GM12892 (cell line): ENCODE data around the gene MYO18A.
A peak's percentile ranks its signal among the peaks of the same experiment; 100 is the strongest.
"Not testable (repeated sequence)": the region's sequence is repeated elsewhere in the genome, so short reads cannot be mapped to it uniquely, and the experiment has no call there.

Experiments
- DNase-seq: peaks from one replicate; pipeline ENCODE4 v3.0.0; 2011; ENCODE audit not compliant: insufficient read length
- FAIRE-seq: peaks from 2 replicates; lab custom pipeline; 2011; peaks lifted over from hg19 to GRCh38; lab: Jason Lieb, UNC
- POLR2A ChIP-seq: IDR thresholded peaks from 2 replicates; pipeline ENCODE4 v1.6.1; 2011; ENCODE audit warnings: low read depth, low read length, control low read depth
- POLR2AphosphoS5 ChIP-seq: IDR thresholded peaks from 2 replicates; pipeline ENCODE4 v1.6.1; 2011; ENCODE audit warnings: low read depth, low read length, control low read depth
- TAF1 ChIP-seq: IDR thresholded peaks from 2 replicates; pipeline ENCODE4 v1.6.1; 2011; ENCODE audit warnings: low read depth, mild to moderate bottlenecking, control low read depth, low read length, borderline replicate concordance

The MYO18A gene

DNA sequence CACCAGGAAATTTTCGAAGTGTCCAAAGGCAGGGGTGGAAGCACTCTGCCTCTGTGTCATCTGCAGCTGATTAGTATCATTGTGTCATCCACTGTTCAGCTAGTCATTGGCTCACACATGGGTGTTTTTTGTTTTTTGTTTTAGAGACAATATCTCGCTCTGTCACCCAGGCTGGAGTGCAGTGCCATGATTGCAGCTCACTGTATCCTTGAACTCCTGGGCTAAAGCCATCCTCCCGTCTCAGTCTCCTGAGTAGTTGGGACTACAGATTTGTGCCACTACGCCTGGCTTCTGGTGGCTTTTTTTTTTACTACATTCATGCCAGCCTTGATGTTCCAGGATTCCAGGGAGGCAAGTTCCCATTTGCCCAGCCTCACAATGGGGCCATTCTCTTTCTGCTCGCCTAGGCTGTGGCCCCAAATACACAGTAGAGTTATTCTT lies 32.5 kb upstream of the MYO18A start:
- FAIRE-seq (no peak), DNase-seq (no peak)
- TF ChIP-seq POLR2AphosphoS5 (no peak), POLR2A (no peak), TAF1 (no peak)

GRCh38 chr17:29212094-29212631 lies 32.0 kb upstream of the MYO18A start:
- DNase-seq (no peak), FAIRE-seq (no peak)
- TF ChIP-seq POLR2A (no peak), TAF1 (no peak)

- TF ChIP-seq TAF1 (no peak), POLR2A (no peak), POLR2AphosphoS5 (no peak)
- FAIRE-seq (no peak), DNase-seq (no peak)
Observed at GRCh38 chr17:29210879-29211278, 30.7 kb upstream of the MYO18A start.

DNA sequence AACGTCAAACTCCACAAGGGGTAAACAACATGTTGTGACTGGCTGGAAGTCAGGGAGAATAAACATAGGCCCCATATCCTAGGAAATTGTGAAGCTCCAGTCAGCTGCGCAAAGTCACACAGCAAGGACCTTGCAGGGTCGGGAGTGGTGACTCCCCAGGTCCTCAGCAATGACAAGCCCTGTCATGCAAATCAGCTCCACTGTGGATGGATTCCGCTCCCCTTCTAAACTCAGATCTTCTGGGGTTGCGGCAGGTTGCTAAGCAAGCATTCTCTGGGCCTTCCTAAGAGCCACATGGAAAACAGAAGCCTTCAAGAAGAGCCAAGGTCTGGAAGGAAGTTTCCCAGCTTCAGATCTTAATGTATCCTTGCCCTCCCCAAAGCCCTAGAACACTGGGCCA lies 28.9 kb upstream of the MYO18A start:
- DNase-seq (no peak), FAIRE-seq (no peak)
- TF ChIP-seq TAF1 (no peak), POLR2A (no peak), POLR2AphosphoS5 (no peak)

DNA sequence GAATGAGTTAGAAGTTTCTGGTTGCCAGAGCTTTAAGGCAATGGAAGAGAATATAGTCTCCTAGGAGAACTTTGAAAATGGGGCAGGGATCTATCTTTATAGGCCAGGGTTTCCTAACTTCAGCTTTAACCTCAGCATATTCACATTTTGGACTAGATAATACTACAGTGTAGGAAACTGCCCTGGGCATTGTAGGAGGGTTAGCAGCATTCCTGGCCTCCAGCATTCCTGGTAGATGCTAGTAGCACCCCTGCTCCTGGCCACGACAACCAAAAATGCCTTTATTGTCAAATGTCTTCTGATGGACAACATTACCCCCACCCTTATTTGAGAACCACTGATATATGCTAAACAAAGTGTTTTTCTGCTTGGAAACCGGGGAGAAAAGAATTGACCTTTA lies 27.8 kb upstream of the MYO18A start:
- TF ChIP-seq POLR2AphosphoS5: no peak
- DNase-seq (no peak), FAIRE-seq (no peak)

- DNase-seq (no peak), FAIRE-seq (no peak)
- no peak for TF ChIP-seq POLR2A
- TF ChIP-seq TAF1: no peak
- TF ChIP-seq POLR2AphosphoS5: no peak
Observed at GRCh38 chr17:29205047-29205446, 24.8 kb upstream of the MYO18A start.

GRCh38 chr17:29204068-29204804 lies 24.0 kb upstream of the MYO18A start:
- not testable (repeated sequence) for DNase-seq, FAIRE-seq

- DNase-seq (no peak), FAIRE-seq (no peak)
- TF ChIP-seq POLR2AphosphoS5 (no peak), TAF1 (no peak), POLR2A (no peak)
Observed at GRCh38 chr17:29197516-29198272, 17.5 kb upstream of the MYO18A start.

DNA sequence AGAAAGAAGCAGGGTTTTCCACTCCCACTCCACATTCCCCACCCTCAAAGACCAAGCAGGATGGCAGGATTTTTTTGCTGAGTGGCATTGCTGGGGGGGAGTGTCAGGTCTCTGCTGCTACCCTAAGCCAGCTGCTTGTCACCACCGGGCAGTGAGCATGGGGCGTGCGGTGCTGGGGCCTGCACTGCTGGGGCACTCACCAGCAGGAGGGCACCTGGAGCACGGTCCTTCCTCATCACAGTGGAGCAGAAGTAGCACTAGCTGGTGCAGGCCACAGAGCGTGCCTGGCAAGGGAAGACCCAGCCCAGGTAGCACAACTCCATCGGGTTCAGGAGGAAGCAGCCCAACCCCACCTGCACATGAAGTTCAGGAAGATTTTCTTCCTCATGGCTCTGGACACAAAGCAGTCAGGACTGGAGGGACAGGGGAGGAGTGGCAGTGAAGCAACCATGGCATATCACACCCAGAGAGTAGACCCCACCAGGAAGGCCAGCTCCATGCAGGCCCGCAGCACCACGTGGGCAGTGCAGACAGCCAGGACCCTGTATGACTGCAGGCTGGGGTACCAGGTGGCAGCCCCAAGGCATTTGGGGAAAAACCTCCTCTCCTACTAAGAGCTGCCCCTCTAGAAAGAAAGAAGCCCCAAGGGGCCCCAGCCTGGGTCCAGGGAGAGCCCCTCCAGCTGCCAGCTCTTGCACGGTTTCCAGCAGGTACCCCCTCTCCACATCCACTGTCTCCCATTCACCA lies 16.7 kb upstream of the MYO18A start:
- no peak for TF ChIP-seq TAF1
- no peak for TF ChIP-seq POLR2A
- no peak for TF ChIP-seq POLR2AphosphoS5
- DNase-seq (no peak), FAIRE-seq (no peak)

- TF ChIP-seq POLR2AphosphoS5: no peak
- peak; percentile 48 for FAIRE-seq
- DNase-seq: no peak
Observed at GRCh38 chr17:29195465-29196081, 15.4 kb upstream of the MYO18A start.

DNA sequence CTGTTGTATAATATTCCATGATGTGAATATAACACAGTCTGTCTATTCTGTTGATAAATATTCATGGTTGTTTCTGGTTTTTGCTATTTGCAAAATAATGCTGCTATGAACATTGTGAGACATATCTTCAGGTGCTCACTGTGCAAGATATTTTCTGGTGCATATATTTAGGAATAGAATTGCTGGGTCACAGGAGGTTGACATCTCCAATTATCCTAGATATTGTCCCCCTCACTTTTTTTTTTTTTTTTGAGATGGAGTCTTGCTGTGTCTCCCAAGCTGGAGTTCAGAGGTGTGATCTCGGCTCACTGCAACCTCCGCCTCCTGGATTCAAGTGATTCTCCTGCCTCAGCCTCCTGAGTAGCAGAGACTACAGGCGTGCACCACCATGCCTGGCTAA lies 14.5 kb upstream of the MYO18A start:
- FAIRE-seq: no peak
- DNase-seq: no peak
- TF ChIP-seq TAF1: no peak
- TF ChIP-seq POLR2A: no peak
- no peak for TF ChIP-seq POLR2AphosphoS5
